ENCODE data around the gene ZG16B.

ZG16B gene

GRCh38 chr16:2846511-2847310 lies 16.6 kb downstream of the ZG16B start:
- DNase-seq = peak; percentile 85

GRCh38 chr16:2848933-2849725 lies 19.0 kb downstream of the ZG16B start:
- DNase-seq = no peak

GRCh38 chr16:2852003-2852730 lies 22.1 kb downstream of the ZG16B start:
- no peak for DNase-seq

GRCh38 chr16:2852731-2853507 lies 22.8 kb downstream of the ZG16B start:
- DNase-seq = no peak

- DNase-seq = no peak
Observed at GRCh38 chr16:2853531-2854073, 23.5 kb downstream of the ZG16B start.

- DNase-seq = no peak
Observed at GRCh38 chr16:2854700-2855309, 24.7 kb downstream of the ZG16B start.

- DNase-seq = no peak
Observed at GRCh38 chr16:2855536-2855935, 25.4 kb downstream of the ZG16B start.

GRCh38 chr16:2856061-2856670 lies 26.1 kb downstream of the ZG16B start:
- DNase-seq = peak; percentile 7

GRCh38 chr16:2856686-2857450 lies 26.8 kb downstream of the ZG16B start:
- no peak for DNase-seq

- DNase-seq = no peak
Observed at GRCh38 chr16:2857451-2858244, 27.5 kb downstream of the ZG16B start, which contains the start of gene PRSS22. TSS of gene PRSS22 (minus strand) at chr16:2858170. CDS start at chr16:2858104, 66 bp downstream.

- DNase-seq = no peak
Observed at GRCh38 chr16:2858245-2859025, 28.3 kb downstream of the ZG16B start.

GRCh38 chr16:2859686-2860265 lies 29.7 kb downstream of the ZG16B start:
- no peak for DNase-seq

- no peak for DNase-seq
Observed at GRCh38 chr16:2860826-2861567, 30.9 kb downstream of the ZG16B start.

- DNase-seq = no peak
Observed at GRCh38 chr16:2865651-2866050, 35.5 kb downstream of the ZG16B start.

- no peak for DNase-seq
Observed at GRCh38 chr16:2866431-2866830, 36.3 kb downstream of the ZG16B start.

GRCh38 chr16:2867661-2867986 lies 37.5 kb downstream of the ZG16B start:
- no peak for DNase-seq

GRCh38 chr16:2867987-2868789 lies 38.1 kb downstream of the ZG16B start:
- DNase-seq = peak; percentile 84

Data from HCEC 1CT (cell line).